Measurements from ENCODE around the gene ADGRL3.

Gene ADGRL3

DNA sequence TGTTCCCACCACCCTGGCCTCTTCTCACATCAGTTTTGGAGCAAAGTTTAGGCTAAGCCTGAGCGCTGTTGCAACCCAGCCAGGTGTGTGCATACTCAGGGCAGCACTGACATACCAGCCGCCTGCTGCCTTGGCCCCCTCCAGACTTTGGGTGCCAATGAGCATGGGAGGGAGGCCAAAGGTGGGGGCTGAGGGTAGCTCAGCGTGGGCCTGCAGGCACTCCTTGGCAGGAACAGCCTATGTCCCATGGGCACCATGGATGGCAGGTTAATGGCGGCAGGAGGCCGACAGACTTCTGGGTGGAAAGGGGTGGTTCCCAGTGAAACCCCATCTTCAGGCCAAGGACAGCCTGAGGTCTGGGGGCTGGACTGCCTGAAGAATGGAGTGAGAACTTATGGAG lies 462.2 kb downstream of the ADGRL3 start:
- no peaks in the 10 kb centered on the region for H3K9me3 ChIP-seq (ENCODE audit: insufficient read depth, low read length)
- no peaks in the 10 kb centered on the region for H3F3A ChIP-seq (ENCODE audit: insufficient read depth)
- no peak for TF ChIP-seq EZH2phosphoT487 (conservative IDR thresholded peaks at IDR 0.05; ENCODE audit: low read length)
- H4K20me1 ChIP-seq (ENCODE audit: low read depth, low read length) = no peaks in the 10 kb centered on the region
- no peak overlapping the region for H2AFZ ChIP-seq (ENCODE audit: low read depth, low read length, severe bottlenecking)
- H3K27ac ChIP-seq (ENCODE audit: low read depth, low read length) = no peak overlapping the region
- H3K36me3 ChIP-seq (ENCODE audit: low read length) = no peaks in the 10 kb centered on the region
- H3K27me3 ChIP-seq (ENCODE audit: low read length) = no peaks in the 10 kb centered on the region
- H3K79me2 ChIP-seq (ENCODE audit: insufficient read depth, low read length) = no peaks in the 10 kb centered on the region
- H3K4me3 ChIP-seq (ENCODE audit: insufficient read depth, low read length, poor library complexity, severe bottlenecking) = no peak overlapping the region
- H3K9me2 ChIP-seq (replicated peaks; ENCODE audit: insufficient read depth, low read length) = no peaks in the 10 kb centered on the region
- H3K4me2 ChIP-seq (ENCODE audit: low read depth, low read length, poor library complexity, severe bottlenecking) = no peak overlapping the region
- no peak overlapping the region for H3K9ac ChIP-seq (ENCODE audit: low read length)

- Histone ChIP-seq H3F3A (ENCODE audit: insufficient read depth) (no peaks in the 10 kb centered on the region), H4K20me1 (ENCODE audit: low read depth, low read length) (no peaks in the 10 kb centered on the region), H3K9me3 (ENCODE audit: insufficient read depth, low read length) (no peaks in the 10 kb centered on the region), H3K4me3 (ENCODE audit: insufficient read depth, low read length, poor library complexity, severe bottlenecking) (no peak overlapping the region), H3K79me2 (ENCODE audit: insufficient read depth, low read length) (no peaks in the 10 kb centered on the region), H3K27ac (ENCODE audit: low read depth, low read length) (no peak overlapping the region), H3K4me2 (ENCODE audit: low read depth, low read length, poor library complexity, severe bottlenecking) (no peak overlapping the region), H3K27me3 (ENCODE audit: low read length) (no peaks in the 10 kb centered on the region), H3K36me3 (ENCODE audit: low read length) (no peaks in the 10 kb centered on the region), H3K9ac (ENCODE audit: low read length) (no peak overlapping the region), H2AFZ (ENCODE audit: low read depth, low read length, severe bottlenecking) (no peak overlapping the region), H3K9me2 (replicated peaks; ENCODE audit: insufficient read depth, low read length) (no peaks in the 10 kb centered on the region)
- TF ChIP-seq EZH2phosphoT487 (conservative IDR thresholded peaks at IDR 0.05; ENCODE audit: low read length) = no peak
- TF ChIP-seq, protein P1, sequence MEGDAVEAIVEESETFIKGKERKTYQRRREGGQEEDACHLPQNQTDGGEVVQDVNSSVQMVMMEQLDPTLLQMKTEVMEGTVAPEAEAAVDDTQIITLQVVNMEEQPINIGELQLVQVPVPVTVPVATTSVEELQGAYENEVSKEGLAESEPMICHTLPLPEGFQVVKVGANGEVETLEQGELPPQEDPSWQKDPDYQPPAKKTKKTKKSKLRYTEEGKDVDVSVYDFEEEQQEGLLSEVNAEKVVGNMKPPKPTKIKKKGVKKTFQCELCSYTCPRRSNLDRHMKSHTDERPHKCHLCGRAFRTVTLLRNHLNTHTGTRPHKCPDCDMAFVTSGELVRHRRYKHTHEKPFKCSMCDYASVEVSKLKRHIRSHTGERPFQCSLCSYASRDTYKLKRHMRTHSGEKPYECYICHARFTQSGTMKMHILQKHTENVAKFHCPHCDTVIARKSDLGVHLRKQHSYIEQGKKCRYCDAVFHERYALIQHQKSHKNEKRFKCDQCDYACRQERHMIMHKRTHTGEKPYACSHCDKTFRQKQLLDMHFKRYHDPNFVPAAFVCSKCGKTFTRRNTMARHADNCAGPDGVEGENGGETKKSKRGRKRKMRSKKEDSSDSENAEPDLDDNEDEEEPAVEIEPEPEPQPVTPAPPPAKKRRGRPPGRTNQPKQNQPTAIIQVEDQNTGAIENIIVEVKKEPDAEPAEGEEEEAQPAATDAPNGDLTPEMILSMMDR (IDR thresholded peaks at IDR 0.05; ENCODE audit: insufficient read depth, low read length, poor library complexity, severe bottlenecking) = no peak
Measured at GRCh38 chr4:61663310-61663709, 463.2 kb downstream of the ADGRL3 start.

GRCh38 chr4:61665649-61666048 lies 465.5 kb downstream of the ADGRL3 start:
- Histone ChIP-seq H3K79me2 (ENCODE audit: insufficient read depth, low read length) (no peaks in the 10 kb centered on the region), H3F3A (ENCODE audit: insufficient read depth) (no peaks in the 10 kb centered on the region), H3K9me3 (ENCODE audit: insufficient read depth, low read length) (peaks cover 4% of the 10 kb centered on the region; the same call in 1 of the 2 replicates), H3K9ac (ENCODE audit: low read length) (no peak overlapping the region), H3K4me3 (ENCODE audit: insufficient read depth, low read length, poor library complexity, severe bottlenecking) (no peak overlapping the region), H4K20me1 (ENCODE audit: low read depth, low read length) (no peaks in the 10 kb centered on the region), H3K27me3 (ENCODE audit: low read length) (no peaks in the 10 kb centered on the region), H3K9me2 (replicated peaks; ENCODE audit: insufficient read depth, low read length) (no peaks in the 10 kb centered on the region), H3K27ac (ENCODE audit: low read depth, low read length) (no peak overlapping the region), H3K4me2 (ENCODE audit: low read depth, low read length, poor library complexity, severe bottlenecking) (no peak overlapping the region), H2AFZ (ENCODE audit: low read depth, low read length, severe bottlenecking) (no peak overlapping the region), H3K36me3 (ENCODE audit: low read length) (no peaks in the 10 kb centered on the region)
- TF ChIP-seq, protein P1 (IDR thresholded peaks at IDR 0.05; ENCODE audit: insufficient read depth, low read length, poor library complexity, severe bottlenecking) = no peak
- TF ChIP-seq EZH2phosphoT487 (conservative IDR thresholded peaks at IDR 0.05; ENCODE audit: low read length) = no peak

DNA sequence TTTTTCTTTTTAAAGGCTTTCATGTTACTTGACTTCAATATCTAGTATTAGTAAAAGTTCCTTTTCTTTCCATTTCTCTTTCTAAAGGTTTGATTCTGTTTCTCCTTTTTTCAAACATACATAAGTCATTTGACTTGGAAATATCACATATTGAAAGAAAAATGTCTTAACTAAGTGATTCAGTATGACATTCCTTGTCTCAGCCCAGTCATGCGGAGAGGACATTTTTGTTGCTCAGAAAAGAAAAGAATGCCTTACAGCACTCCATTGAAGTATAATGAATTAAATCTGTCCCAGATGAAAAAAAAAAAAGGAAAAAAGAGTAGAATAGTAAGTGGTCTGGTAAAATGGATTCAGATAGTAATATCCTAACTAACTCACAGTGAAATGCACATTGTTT lies 466.1 kb downstream of the ADGRL3 start:
- H3K4me2 ChIP-seq (ENCODE audit: low read depth, low read length, poor library complexity, severe bottlenecking) = no peak overlapping the region
- no peak overlapping the region for H2AFZ ChIP-seq (ENCODE audit: low read depth, low read length, severe bottlenecking)
- no peaks in the 10 kb centered on the region for H3F3A ChIP-seq (ENCODE audit: insufficient read depth)
- H3K27me3 ChIP-seq (ENCODE audit: low read length) = no peaks in the 10 kb centered on the region
- TF ChIP-seq, protein P1 (IDR thresholded peaks at IDR 0.05; ENCODE audit: insufficient read depth, low read length, poor library complexity, severe bottlenecking) = no peak
- TF ChIP-seq EZH2phosphoT487 (conservative IDR thresholded peaks at IDR 0.05; ENCODE audit: low read length) = no peak
- H4K20me1 ChIP-seq (ENCODE audit: low read depth, low read length) = no peaks in the 10 kb centered on the region
- no peak overlapping the region for H3K4me3 ChIP-seq (ENCODE audit: insufficient read depth, low read length, poor library complexity, severe bottlenecking)
- no peak overlapping the region for H3K27ac ChIP-seq (ENCODE audit: low read depth, low read length)
- peaks cover 7% of the 10 kb centered on the region; the same call in 1 of the 2 replicates for H3K9me3 ChIP-seq (ENCODE audit: insufficient read depth, low read length)
- H3K9ac ChIP-seq (ENCODE audit: low read length) = no peak overlapping the region
- no peaks in the 10 kb centered on the region for H3K9me2 ChIP-seq (replicated peaks; ENCODE audit: insufficient read depth, low read length)
- no peaks in the 10 kb centered on the region for H3K79me2 ChIP-seq (ENCODE audit: insufficient read depth, low read length)
- H3K36me3 ChIP-seq (ENCODE audit: low read length) = no peaks in the 10 kb centered on the region
